A673 (cell line): ENCODE results near the gene STX1A.
"Not testable (repeated sequence)": the region's sequence is repeated elsewhere in the genome, so short reads cannot be mapped to it uniquely, and the experiment has no call there.

Experiments
- EZH2 ChIP-seq: fragments of 200-600 bp; sonication (generic); IDR thresholded peaks from 2 replicates; pipeline ENCODE4 v1.6.1; 2017; ENCODE audit warnings: borderline replicate concordance, low read depth, mild to moderate bottlenecking, mixed read lengths, antibody characterized with exemption, low read length; ENCODE audit not compliant: poor library complexity, severe bottlenecking
- TF ChIP-seq, protein P1 (sequence below): fragments of 300-800, 200-600 bp; sonication (generic); conservative IDR thresholded peaks from 2 replicates; pipeline ENCODE4 v1.5.1; 2017; ENCODE audit warnings: low read depth, mild to moderate bottlenecking, antibody characterized with exemption, low read length, moderate library complexity, mixed read lengths

- TF ChIP-seq EZH2, result not testable (repeated sequence)
- TF ChIP-seq, protein P1, sequence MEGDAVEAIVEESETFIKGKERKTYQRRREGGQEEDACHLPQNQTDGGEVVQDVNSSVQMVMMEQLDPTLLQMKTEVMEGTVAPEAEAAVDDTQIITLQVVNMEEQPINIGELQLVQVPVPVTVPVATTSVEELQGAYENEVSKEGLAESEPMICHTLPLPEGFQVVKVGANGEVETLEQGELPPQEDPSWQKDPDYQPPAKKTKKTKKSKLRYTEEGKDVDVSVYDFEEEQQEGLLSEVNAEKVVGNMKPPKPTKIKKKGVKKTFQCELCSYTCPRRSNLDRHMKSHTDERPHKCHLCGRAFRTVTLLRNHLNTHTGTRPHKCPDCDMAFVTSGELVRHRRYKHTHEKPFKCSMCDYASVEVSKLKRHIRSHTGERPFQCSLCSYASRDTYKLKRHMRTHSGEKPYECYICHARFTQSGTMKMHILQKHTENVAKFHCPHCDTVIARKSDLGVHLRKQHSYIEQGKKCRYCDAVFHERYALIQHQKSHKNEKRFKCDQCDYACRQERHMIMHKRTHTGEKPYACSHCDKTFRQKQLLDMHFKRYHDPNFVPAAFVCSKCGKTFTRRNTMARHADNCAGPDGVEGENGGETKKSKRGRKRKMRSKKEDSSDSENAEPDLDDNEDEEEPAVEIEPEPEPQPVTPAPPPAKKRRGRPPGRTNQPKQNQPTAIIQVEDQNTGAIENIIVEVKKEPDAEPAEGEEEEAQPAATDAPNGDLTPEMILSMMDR, result not testable (repeated sequence)
Observed at GRCh38 chr7:73660594-73660993, 58.9 kb downstream of the STX1A start.
